Measurements from ENCODE around the gene CARMIL1. TPM values are rescaled to one million over a fixed set of nuclear protein-coding genes. Genes with fewer than 3 reads are reported as not detected.

The CARMIL1 gene
- total RNA-seq, 1 donor from 2014 or later = 14.5 TPM

- no peak for TF ChIP-seq CTCF (IDR thresholded peaks at IDR 0.05)
- Mint-ChIP-seq H3K27ac (ENCODE audit: unreplicated experiment) (peak overlapping the region; percentile 76), H3K4me1 (ENCODE audit: low read depth) (peaks cover 36% of the 10 kb centered on the region), H3K9me3 (ENCODE audit: low read depth) (no peaks in the 10 kb centered on the region), H3K36me3 (ENCODE audit: low read depth) (no peaks in the 10 kb centered on the region), H3K27me3 (ENCODE audit: low read depth) (no peaks in the 10 kb centered on the region), H3K4me3 (ENCODE audit: unreplicated experiment) (no peak overlapping the region)
- no peak for DNase-seq (ENCODE audit: low spot score)
Observed at GRCh38 chr6:25249133-25249532, 30.0 kb upstream of the CARMIL1 start.

- H3K36me3 Mint-ChIP-seq (ENCODE audit: low read depth) = no peaks in the 10 kb centered on the region
- peaks cover 36% of the 10 kb centered on the region for H3K4me1 Mint-ChIP-seq (ENCODE audit: low read depth)
- H3K27me3 Mint-ChIP-seq (ENCODE audit: low read depth) = no peaks in the 10 kb centered on the region
- DNase-seq (ENCODE audit: low spot score) = no peak
- H3K9me3 Mint-ChIP-seq (ENCODE audit: low read depth) = no peaks in the 10 kb centered on the region
- H3K4me3 Mint-ChIP-seq (ENCODE audit: unreplicated experiment) = no peak overlapping the region
- no peak for TF ChIP-seq CTCF (IDR thresholded peaks at IDR 0.05)
- no peak overlapping the region for H3K27ac Mint-ChIP-seq (ENCODE audit: unreplicated experiment)
Observed at GRCh38 chr6:25250878-25251277, 28.3 kb upstream of the CARMIL1 start.

- no peak overlapping the region for H3K27ac Mint-ChIP-seq (ENCODE audit: unreplicated experiment)
- no peaks in the 10 kb centered on the region for H3K36me3 Mint-ChIP-seq (ENCODE audit: low read depth)
- DNase-seq (ENCODE audit: low spot score) = no peak
- peaks cover 36% of the 10 kb centered on the region for H3K4me1 Mint-ChIP-seq (ENCODE audit: low read depth)
- no peaks in the 10 kb centered on the region for H3K27me3 Mint-ChIP-seq (ENCODE audit: low read depth)
- no peaks in the 10 kb centered on the region for H3K9me3 Mint-ChIP-seq (ENCODE audit: low read depth)
- no peak for TF ChIP-seq CTCF (IDR thresholded peaks at IDR 0.05)
- no peak overlapping the region for H3K4me3 Mint-ChIP-seq (ENCODE audit: unreplicated experiment)
Observed at GRCh38 chr6:25251426-25251825, 27.7 kb upstream of the CARMIL1 start.

- H3K36me3 Mint-ChIP-seq (ENCODE audit: low read depth) = no peaks in the 10 kb centered on the region
- no peak for DNase-seq (ENCODE audit: low spot score)
- TF ChIP-seq CTCF (IDR thresholded peaks at IDR 0.05) = no peak
- H3K4me3 Mint-ChIP-seq (ENCODE audit: unreplicated experiment) = no peak overlapping the region
- H3K27ac Mint-ChIP-seq (ENCODE audit: unreplicated experiment) = no peak overlapping the region
- no peaks in the 10 kb centered on the region for H3K9me3 Mint-ChIP-seq (ENCODE audit: low read depth)
- no peaks in the 10 kb centered on the region for H3K27me3 Mint-ChIP-seq (ENCODE audit: low read depth)
- peaks cover 26% of the 10 kb centered on the region for H3K4me1 Mint-ChIP-seq (ENCODE audit: low read depth)
Observed at GRCh38 chr6:25253351-25253750, 25.8 kb upstream of the CARMIL1 start.

- Mint-ChIP-seq H3K36me3 (ENCODE audit: low read depth) (no peaks in the 10 kb centered on the region), H3K4me3 (ENCODE audit: unreplicated experiment) (no peak overlapping the region), H3K27ac (ENCODE audit: unreplicated experiment) (no peak overlapping the region), H3K4me1 (ENCODE audit: low read depth) (peaks cover 20% of the 10 kb centered on the region), H3K27me3 (ENCODE audit: low read depth) (no peaks in the 10 kb centered on the region), H3K9me3 (ENCODE audit: low read depth) (no peaks in the 10 kb centered on the region)
- DNase-seq (ENCODE audit: low spot score) = no peak
- no peak for TF ChIP-seq CTCF (IDR thresholded peaks at IDR 0.05)
Observed at GRCh38 chr6:25254671-25255070, 24.5 kb upstream of the CARMIL1 start.

Data from chondrocyte (in vitro differentiated cells).